SK-N-SH (cell line): ENCODE data around the gene AMACR.

Experiments used
- CHD2 ChIP-seq: fragments of 150-350 bp; IDR thresholded peaks from 2 replicates; pipeline ENCODE4 v1.6.1; 2018; ENCODE audit warnings: low read length; ENCODE audit not compliant: partially characterized antibody
- FOXJ3 ChIP-seq: sonication (generic); formaldehyde crosslinking; IDR thresholded peaks from 2 replicates; pipeline ENCODE4 v1.5.1; 2020; ENCODE audit warnings: mild to moderate bottlenecking, missing genetic modification reagents
- NFIC ChIP-seq: IDR thresholded peaks from 2 replicates; pipeline ENCODE4 v1.4.0; 2012; ENCODE audit warnings: borderline replicate concordance
- POLR2AphosphoS5 ChIP-seq: IDR thresholded peaks from 2 replicates; pipeline ENCODE4 v1.6.1; 2012; ENCODE audit warnings: low read depth, low read length
- RAD21 ChIP-seq: IDR thresholded peaks from 2 replicates; pipeline ENCODE4 v1.6.1; 2012; ENCODE audit warnings: mild to moderate bottlenecking, low read length
- RCOR1 ChIP-seq: fragments of 150-350 bp; IDR thresholded peaks from 2 replicates; pipeline ENCODE4 v1.6.1; 2017; ENCODE audit warnings: antibody characterized with exemption, low read length
- SIN3A ChIP-seq: IDR thresholded peaks from 2 replicates; pipeline ENCODE4 v1.6.1; 2012; ENCODE audit warnings: low read depth, mild to moderate bottlenecking, low read length, moderate library complexity, borderline replicate concordance
- SMC3 ChIP-seq: IDR thresholded peaks from 2 replicates; pipeline ENCODE4 v1.6.1; 2012; ENCODE audit warnings: low read depth, low read length, improper control_type of control experiment
- TAF1 ChIP-seq: IDR thresholded peaks from 2 replicates; pipeline ENCODE4 v1.6.1; 2012; ENCODE audit warnings: low read depth, mild to moderate bottlenecking, low read length, moderate library complexity, borderline replicate concordance
- TF ChIP-seq, protein P1 (sequence below): IDR thresholded peaks from 2 replicates; pipeline ENCODE4 v1.4.0; 2012; ENCODE audit warnings: low read depth, borderline replicate concordance
- TF ChIP-seq, protein P2 (sequence below): IDR thresholded peaks from 2 replicates; pipeline ENCODE4 v1.4.0; 2012; ENCODE audit warnings: low read depth, borderline replicate concordance
- TF ChIP-seq, protein P3 (sequence below): fragments of 150-350 bp; IDR thresholded peaks from 2 replicates; pipeline ENCODE4 v1.6.1; 2016; ENCODE audit warnings: mild to moderate bottlenecking, low read depth, low read length
- TF ChIP-seq, protein P4 (sequence below): fragments of 200-600 bp; sonication (generic); IDR thresholded peaks from 2 replicates; pipeline ENCODE4 v1.6.1; 2017; ENCODE audit warnings: antibody characterized with exemption, mild to moderate bottlenecking, moderate library complexity

DNA sequence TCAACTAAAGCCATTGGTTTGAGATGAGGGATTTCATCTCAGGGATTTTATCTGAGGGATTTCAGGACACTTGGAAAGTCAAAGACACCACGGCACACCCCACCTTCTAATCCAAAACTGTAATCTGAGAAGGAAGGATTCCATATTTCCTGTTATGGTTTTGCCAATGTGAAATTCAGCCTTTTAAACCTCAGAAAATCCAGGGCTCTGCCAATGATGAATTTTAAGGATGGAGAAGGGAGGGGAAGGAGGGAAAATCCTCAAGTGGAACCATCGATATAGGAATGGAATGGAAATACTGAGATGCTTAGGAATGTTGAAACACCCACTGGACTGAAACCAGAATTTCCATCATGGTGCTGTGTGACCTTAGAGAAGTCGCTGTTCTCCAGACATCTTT, 29.9 kb upstream of the AMACR start:
- TF ChIP-seq POLR2AphosphoS5 (no peak), RAD21 (no peak), CHD2 (no peak), SIN3A (no peak), NFIC (no peak), SMC3 (no peak), TAF1 (no peak), RCOR1 (no peak), FOXJ3 (no peak)
- TF ChIP-seq, protein P1, sequence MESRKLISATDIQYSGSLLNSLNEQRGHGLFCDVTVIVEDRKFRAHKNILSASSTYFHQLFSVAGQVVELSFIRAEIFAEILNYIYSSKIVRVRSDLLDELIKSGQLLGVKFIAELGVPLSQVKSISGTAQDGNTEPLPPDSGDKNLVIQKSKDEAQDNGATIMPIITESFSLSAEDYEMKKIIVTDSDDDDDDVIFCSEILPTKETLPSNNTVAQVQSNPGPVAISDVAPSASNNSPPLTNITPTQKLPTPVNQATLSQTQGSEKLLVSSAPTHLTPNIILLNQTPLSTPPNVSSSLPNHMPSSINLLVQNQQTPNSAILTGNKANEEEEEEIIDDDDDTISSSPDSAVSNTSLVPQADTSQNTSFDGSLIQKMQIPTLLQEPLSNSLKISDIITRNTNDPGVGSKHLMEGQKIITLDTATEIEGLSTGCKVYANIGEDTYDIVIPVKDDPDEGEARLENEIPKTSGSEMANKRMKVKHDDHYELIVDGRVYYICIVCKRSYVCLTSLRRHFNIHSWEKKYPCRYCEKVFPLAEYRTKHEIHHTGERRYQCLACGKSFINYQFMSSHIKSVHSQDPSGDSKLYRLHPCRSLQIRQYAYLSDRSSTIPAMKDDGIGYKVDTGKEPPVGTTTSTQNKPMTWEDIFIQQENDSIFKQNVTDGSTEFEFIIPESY, result no peak
- TF ChIP-seq, protein P2, sequence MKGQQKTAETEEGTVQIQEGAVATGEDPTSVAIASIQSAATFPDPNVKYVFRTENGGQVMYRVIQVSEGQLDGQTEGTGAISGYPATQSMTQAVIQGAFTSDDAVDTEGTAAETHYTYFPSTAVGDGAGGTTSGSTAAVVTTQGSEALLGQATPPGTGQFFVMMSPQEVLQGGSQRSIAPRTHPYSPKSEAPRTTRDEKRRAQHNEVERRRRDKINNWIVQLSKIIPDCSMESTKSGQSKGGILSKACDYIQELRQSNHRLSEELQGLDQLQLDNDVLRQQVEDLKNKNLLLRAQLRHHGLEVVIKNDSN, result no peak
- TF ChIP-seq, protein P3, sequence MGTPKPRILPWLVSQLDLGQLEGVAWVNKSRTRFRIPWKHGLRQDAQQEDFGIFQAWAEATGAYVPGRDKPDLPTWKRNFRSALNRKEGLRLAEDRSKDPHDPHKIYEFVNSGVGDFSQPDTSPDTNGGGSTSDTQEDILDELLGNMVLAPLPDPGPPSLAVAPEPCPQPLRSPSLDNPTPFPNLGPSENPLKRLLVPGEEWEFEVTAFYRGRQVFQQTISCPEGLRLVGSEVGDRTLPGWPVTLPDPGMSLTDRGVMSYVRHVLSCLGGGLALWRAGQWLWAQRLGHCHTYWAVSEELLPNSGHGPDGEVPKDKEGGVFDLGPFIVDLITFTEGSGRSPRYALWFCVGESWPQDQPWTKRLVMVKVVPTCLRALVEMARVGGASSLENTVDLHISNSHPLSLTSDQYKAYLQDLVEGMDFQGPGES, result no peak
- TF ChIP-seq, protein P4, sequence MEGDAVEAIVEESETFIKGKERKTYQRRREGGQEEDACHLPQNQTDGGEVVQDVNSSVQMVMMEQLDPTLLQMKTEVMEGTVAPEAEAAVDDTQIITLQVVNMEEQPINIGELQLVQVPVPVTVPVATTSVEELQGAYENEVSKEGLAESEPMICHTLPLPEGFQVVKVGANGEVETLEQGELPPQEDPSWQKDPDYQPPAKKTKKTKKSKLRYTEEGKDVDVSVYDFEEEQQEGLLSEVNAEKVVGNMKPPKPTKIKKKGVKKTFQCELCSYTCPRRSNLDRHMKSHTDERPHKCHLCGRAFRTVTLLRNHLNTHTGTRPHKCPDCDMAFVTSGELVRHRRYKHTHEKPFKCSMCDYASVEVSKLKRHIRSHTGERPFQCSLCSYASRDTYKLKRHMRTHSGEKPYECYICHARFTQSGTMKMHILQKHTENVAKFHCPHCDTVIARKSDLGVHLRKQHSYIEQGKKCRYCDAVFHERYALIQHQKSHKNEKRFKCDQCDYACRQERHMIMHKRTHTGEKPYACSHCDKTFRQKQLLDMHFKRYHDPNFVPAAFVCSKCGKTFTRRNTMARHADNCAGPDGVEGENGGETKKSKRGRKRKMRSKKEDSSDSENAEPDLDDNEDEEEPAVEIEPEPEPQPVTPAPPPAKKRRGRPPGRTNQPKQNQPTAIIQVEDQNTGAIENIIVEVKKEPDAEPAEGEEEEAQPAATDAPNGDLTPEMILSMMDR, result no peak
